H9 (cell line): ENCODE results near the gene SCO2. TPM values are rescaled to one million over a fixed set of nuclear protein-coding genes. Genes with fewer than 3 reads are reported as not detected.

Source experiments
- DNase-seq: peaks from one replicate; pipeline ENCODE4 v3.0.0-alpha.2; 2017
- H2AFZ ChIP-seq: one replicate; pipeline ENCODE4 v1.6.1; 2013; ENCODE audit warnings: mild to moderate bottlenecking, low read length, control low read depth, moderate library complexity
- H2AK5ac ChIP-seq: 2 replicates; pipeline ENCODE4 v1.6.1; 2013; ENCODE audit warnings: low read length, control low read depth, mixed read lengths; ENCODE audit not compliant: insufficient read length
- H2BK120ac ChIP-seq: one replicate; pipeline ENCODE4 v1.6.1; 2013; ENCODE audit warnings: low read depth, mild to moderate bottlenecking, low read length, control low read depth, inconsistent platforms; ENCODE audit not compliant: poor library complexity, severe bottlenecking
- H2BK12ac ChIP-seq: 2 replicates; pipeline ENCODE4 v1.6.1; 2013; ENCODE audit warnings: low read length, control low read depth, mixed read lengths, low read depth; ENCODE audit not compliant: insufficient read length
- H2BK15ac ChIP-seq: 2 replicates; pipeline ENCODE4 v1.6.1; 2013; ENCODE audit warnings: low read depth, low read length, control low read depth
- H2BK20ac ChIP-seq: one replicate; pipeline ENCODE4 v1.6.1; 2013; ENCODE audit warnings: low read depth, mild to moderate bottlenecking, low read length, control low read depth, inconsistent platforms; ENCODE audit not compliant: poor library complexity, severe bottlenecking
- H2BK5ac ChIP-seq: 2 replicates; pipeline ENCODE4 v1.6.1; 2013; ENCODE audit warnings: low read length, control low read depth, mixed read lengths; ENCODE audit not compliant: insufficient read length
- H3K14ac ChIP-seq: 2 replicates; pipeline ENCODE4 v1.6.1; 2013; ENCODE audit warnings: low read length, control low read depth; ENCODE audit not compliant: insufficient read depth
- H3K18ac ChIP-seq: 2 replicates; pipeline ENCODE4 v1.6.1; 2013; ENCODE audit warnings: low read depth, mild to moderate bottlenecking, mixed read lengths, low read length, control low read depth; ENCODE audit not compliant: insufficient read length
- H3K23ac ChIP-seq: 2 replicates; pipeline ENCODE4 v1.6.1; 2013; ENCODE audit warnings: low read length, control low read depth, mixed read lengths, low read depth; ENCODE audit not compliant: insufficient read length
- H3K23me2 ChIP-seq: 2 replicates; pipeline ENCODE4 v1.6.1; 2013; ENCODE audit warnings: low read depth, mild to moderate bottlenecking, mixed read lengths, low read length, control low read depth; ENCODE audit not compliant: insufficient read length, poor library complexity, severe bottlenecking
- H3K27ac ChIP-seq: 2 replicates; pipeline ENCODE4 v1.5.1; 2013; ENCODE audit warnings: low read length, control low read depth, mixed read lengths, low read depth; ENCODE audit not compliant: insufficient read length
- H3K27me3 ChIP-seq: 2 replicates; pipeline ENCODE4 v1.6.1; 2013; ENCODE audit warnings: low read length, control low read depth, inconsistent platforms; ENCODE audit not compliant: insufficient read depth
- H3K4ac ChIP-seq: 2 replicates; pipeline ENCODE4 v1.6.1; 2013; ENCODE audit warnings: low read depth, mild to moderate bottlenecking, control low read depth, inconsistent platforms, low read length, moderate library complexity
- H3K4me1 ChIP-seq: 2 replicates; pipeline ENCODE4 v1.6.1; 2013; ENCODE audit warnings: low read length, control low read depth, inconsistent platforms; ENCODE audit not compliant: insufficient read depth
- H3K4me2 ChIP-seq: 2 replicates; pipeline ENCODE4 v1.6.1; 2013; ENCODE audit warnings: low read length, control low read depth, mixed read lengths; ENCODE audit not compliant: insufficient read length, insufficient read depth
- H3K56ac ChIP-seq: 2 replicates; pipeline ENCODE4 v1.6.1; 2013; ENCODE audit warnings: low read depth, mild to moderate bottlenecking, mixed read lengths, low read length, control low read depth; ENCODE audit not compliant: insufficient read length
- H3K79me1 ChIP-seq: 2 replicates; pipeline ENCODE4 v1.6.1; 2013; ENCODE audit warnings: low read depth, mild to moderate bottlenecking, moderate library complexity, low read length, control low read depth, inconsistent platforms; ENCODE audit not compliant: insufficient read depth, poor library complexity, severe bottlenecking
- H3K79me2 ChIP-seq: 2 replicates; pipeline ENCODE4 v1.6.1; 2013; ENCODE audit warnings: low read length, control low read depth, inconsistent platforms; ENCODE audit not compliant: insufficient read depth
- H3K9ac ChIP-seq: 2 replicates; pipeline ENCODE4 v1.6.1; 2013; ENCODE audit warnings: low read length, control low read depth, mixed read lengths; ENCODE audit not compliant: insufficient read length; ENCODE audit errors: extremely low read depth
- H3K9me3 ChIP-seq: one replicate; pipeline ENCODE4 v1.6.1; 2013; ENCODE audit warnings: low read depth, low read length, inconsistent platforms; ENCODE audit not compliant: control insufficient read depth
- H3T11ph ChIP-seq: one replicate; pipeline ENCODE4 v1.6.1; 2013; ENCODE audit warnings: mild to moderate bottlenecking, low read length, control low read depth, inconsistent platforms
- H4K20me1 ChIP-seq: one replicate; pipeline ENCODE4 v1.6.1; 2013; ENCODE audit not compliant: control insufficient read depth, insufficient read length, insufficient read depth
- H4K5ac ChIP-seq: 2 replicates; pipeline ENCODE4 v1.6.1; 2013; ENCODE audit warnings: low read depth, mild to moderate bottlenecking, mixed read lengths, low read length, control low read depth; ENCODE audit not compliant: insufficient read length
- H4K8ac ChIP-seq: replicated peaks from 2 replicates; pipeline ENCODE4 v1.6.1; 2013; ENCODE audit warnings: low read length, control low read depth, mixed read lengths, low read depth; ENCODE audit not compliant: insufficient read length
- H4K91ac ChIP-seq: 2 replicates; pipeline ENCODE4 v1.6.1; 2013; ENCODE audit warnings: low read depth, mild to moderate bottlenecking, moderate library complexity, mixed read lengths, low read length, control low read depth; ENCODE audit not compliant: insufficient read length
- H3K27ac Mint-ChIP-seq, 3 experiments: 2 replicates in 2 of 3; 3 replicates in 1 of 3; pipeline ENCODE4 v1.8.0; 2020 to 2021; ENCODE audit warnings: mixed read lengths in 3 of 3, mild to moderate bottlenecking in 1 of 3, moderate library complexity in 1 of 3
- H3K27me3 Mint-ChIP-seq: 2 replicates; pipeline ENCODE4 v1.8.0; 2021; ENCODE audit warnings: low read depth, mild to moderate bottlenecking, moderate library complexity, mixed read lengths
- H3K36me3 Mint-ChIP-seq, 3 experiments: 2 replicates in 2 of 3; 3 replicates in 1 of 3; pipeline ENCODE4 v1.8.0; 2020 to 2021; ENCODE audit warnings: low read depth in 3 of 3, mixed read lengths in 3 of 3; ENCODE audit not compliant: insufficient read depth in 1 of 3
- H3K4me1 Mint-ChIP-seq, 2 experiments: 2 replicates each; pipeline ENCODE4 v1.8.0; 2020; ENCODE audit warnings: mixed read lengths in 2 of 2
- H3K4me3 Mint-ChIP-seq, 2 experiments: 2 replicates in 1 of 2; 3 replicates in 1 of 2; pipeline ENCODE4 v1.8.0; 2020 to 2021; ENCODE audit warnings: mild to moderate bottlenecking in 2 of 2, mixed read lengths in 2 of 2, moderate library complexity in 1 of 2
- H3K9me3 Mint-ChIP-seq, 2 experiments: 2 replicates in 1 of 2; 3 replicates in 1 of 2; pipeline ENCODE4 v1.8.0; 2020; ENCODE audit warnings: mild to moderate bottlenecking in 2 of 2, mixed read lengths in 2 of 2, moderate library complexity in 1 of 2
- WGBS: extraction: QIAGEN DNeasy Blood & Tissue Kit; methylation state at CpG from one replicate; pipeline ENCODE4 v1.1.7; 2013; ENCODE audit warnings: missing lambda C conversion rate, low lambda C conversion rate, mixed read lengths; ENCODE audit not compliant: insufficient read length; ENCODE audit errors: extremely low coverage; 5-methylcytosine and 5-hydroxymethylcytosine counted together
- total RNA-seq: library from RNA; stranded (reverse); gene quantifications from 2 replicates; pipeline ENCODE4 v1.2.1, GENCODE V29; 2021
- TF ChIP-seq, protein P1 (sequence below): fragments of 200-600 bp; sonication (generic); conservative IDR thresholded peaks from 3 replicates; pipeline ENCODE4 v1.8.0; 2021; ENCODE audit warnings: antibody characterized with exemption, mild to moderate bottlenecking

The SCO2 gene
- total RNA-seq, 1 experiment from 2014 or later, result 3.3 TPM

DNA sequence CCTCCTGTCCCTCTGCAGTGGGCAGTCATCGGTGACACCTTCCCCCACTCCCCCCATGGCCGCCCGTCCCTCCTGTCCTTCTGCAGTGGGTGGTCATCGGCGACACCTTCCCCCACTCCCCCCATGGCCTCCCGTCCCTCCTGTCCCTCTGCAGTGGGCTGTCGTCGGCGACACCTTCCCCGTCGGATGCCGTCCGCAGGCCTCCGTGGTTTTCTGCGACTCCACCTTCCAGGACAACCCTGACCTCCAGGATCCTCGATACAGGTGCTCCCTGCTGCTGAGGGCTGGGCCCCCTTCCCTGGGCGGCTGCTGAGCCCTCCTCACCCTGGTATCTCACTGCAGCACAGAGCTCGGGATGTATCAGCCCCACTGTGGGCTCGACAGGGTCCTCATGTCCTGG is 36.5 kb downstream of the SCO2 start:
- Mint-ChIP-seq H3K36me3 (peaks cover 0 to 2% (median 0%) of the 10 kb centered on the region in 3 experiments; a peak in 1 of 7 replicates), H3K4me3 (no peak overlapping the region), H3K27me3 (peaks cover 8% of the 10 kb centered on the region), H3K9me3 (peaks cover 0 to 3% of the 10 kb centered on the region in 2 experiments; a peak in 1 of 5 replicates), H3K4me1 (peaks cover 3 to 6% of the 10 kb centered on the region in 2 experiments; a peak in 2 of 4 replicates), H3K27ac (no peak overlapping the region)
- Histone ChIP-seq H2BK15ac (no peak overlapping the region), H2AFZ (no peak overlapping the region), H4K5ac (no peak overlapping the region), H3K79me2 (no peaks in the 10 kb centered on the region), H3K4me1 (no peaks in the 10 kb centered on the region), H2BK5ac (no peak overlapping the region), H4K8ac (no peak overlapping the region), H4K20me1 (no peaks in the 10 kb centered on the region), H3K4me2 (no peak overlapping the region), H3K14ac (no peak overlapping the region), H3K9me3 (no peaks in the 10 kb centered on the region), H3K9ac (no peak overlapping the region), H3K27ac (no peak overlapping the region), H2BK120ac (no peak overlapping the region), H3K79me1 (no peaks in the 10 kb centered on the region), H2AK5ac (no peak overlapping the region), H2BK12ac (no peak overlapping the region), H4K91ac (no peak overlapping the region), H3K18ac (no peak overlapping the region), H3K27me3 (no peaks in the 10 kb centered on the region), H3K4ac (no peak overlapping the region), H3K23ac (no peak overlapping the region), H2BK20ac (no peak overlapping the region), H3K23me2 (no peaks in the 10 kb centered on the region), H3T11ph (no peak overlapping the region), H3K56ac (no peak overlapping the region)
- TF ChIP-seq, protein P1, sequence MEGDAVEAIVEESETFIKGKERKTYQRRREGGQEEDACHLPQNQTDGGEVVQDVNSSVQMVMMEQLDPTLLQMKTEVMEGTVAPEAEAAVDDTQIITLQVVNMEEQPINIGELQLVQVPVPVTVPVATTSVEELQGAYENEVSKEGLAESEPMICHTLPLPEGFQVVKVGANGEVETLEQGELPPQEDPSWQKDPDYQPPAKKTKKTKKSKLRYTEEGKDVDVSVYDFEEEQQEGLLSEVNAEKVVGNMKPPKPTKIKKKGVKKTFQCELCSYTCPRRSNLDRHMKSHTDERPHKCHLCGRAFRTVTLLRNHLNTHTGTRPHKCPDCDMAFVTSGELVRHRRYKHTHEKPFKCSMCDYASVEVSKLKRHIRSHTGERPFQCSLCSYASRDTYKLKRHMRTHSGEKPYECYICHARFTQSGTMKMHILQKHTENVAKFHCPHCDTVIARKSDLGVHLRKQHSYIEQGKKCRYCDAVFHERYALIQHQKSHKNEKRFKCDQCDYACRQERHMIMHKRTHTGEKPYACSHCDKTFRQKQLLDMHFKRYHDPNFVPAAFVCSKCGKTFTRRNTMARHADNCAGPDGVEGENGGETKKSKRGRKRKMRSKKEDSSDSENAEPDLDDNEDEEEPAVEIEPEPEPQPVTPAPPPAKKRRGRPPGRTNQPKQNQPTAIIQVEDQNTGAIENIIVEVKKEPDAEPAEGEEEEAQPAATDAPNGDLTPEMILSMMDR, result no peak
- DNase-seq, result no peak
- no CpG with 5 or more reads among the region's 19 CpGs for WGBS
